B cell (primary cell): ENCODE measurements around the gene SHH. TPM values are rescaled to one million over a fixed set of nuclear protein-coding genes. Genes with fewer than 3 reads are reported as not detected.

Experiments
- ATAC-seq: fragments of 200-7000 bp; cut with Tn5 transposase; one replicate; pipeline ENCODE4 v1.10.0; 2021; ENCODE audit warnings: low read depth, mild to moderate bottlenecking, moderate number of reproducible peaks, moderate library complexity
- CTCF ChIA-PET: fragments of 350-600 bp; sonication (Branson Sonifier 250); formaldehyde crosslinking; loops from one replicate; lab custom pipeline; 2021; ENCODE audit warnings: antibody characterized with exemption, inconsistent platforms; lab: Charles Lee
- POLR2A ChIA-PET: fragments of 350-600 bp; sonication (Branson Sonifier 250); formaldehyde crosslinking; loops from one replicate; lab custom pipeline; 2021; ENCODE audit warnings: antibody characterized with exemption; lab: Charles Lee
- DNase-seq: peaks from one replicate; pipeline ENCODE4 v3.0.0; 2013
- H2AFZ ChIP-seq: 2 replicates; pipeline ENCODE4 v1.6.1; 2012; ENCODE audit warnings: mild to moderate bottlenecking, low read depth, low read length; ENCODE audit not compliant: insufficient read depth, poor library complexity, severe bottlenecking
- H3K27ac ChIP-seq, 2 donors: 1 replicate in 1 of 2; 2 replicates in 1 of 2; pipeline ENCODE4 v1.5.1; 2012 to 2013; ENCODE audit warnings: low read length in 2 of 2, mild to moderate bottlenecking in 2 of 2, moderate library complexity in 1 of 2
- H3K27me3 ChIP-seq, 4 experiments: fragments of 200-600 bp in 1 of 4; sonication (generic) in 1 of 4; replicated peaks in 1 of 4; 1 replicate in 2 of 4; 2 replicates in 2 of 4; pipeline versions ENCODE4 v1.6.1 to v1.7.0; 2013 to 2016; ENCODE audit warnings: low read length in 3 of 4, mild to moderate bottlenecking in 2 of 4, mixed read lengths in 1 of 4, moderate library complexity in 1 of 4; ENCODE audit not compliant: insufficient read depth in 4 of 4, control insufficient read depth in 3 of 4; ENCODE audit errors: control extremely low read depth in 1 of 4
- H3K36me3 ChIP-seq, 2 experiments: replicated peaks in 1 of 2; 1 replicate in 1 of 2; 2 replicates in 1 of 2; pipeline versions ENCODE4 v1.6.1 to v1.7.1; 2013; ENCODE audit warnings: low read length in 1 of 2; ENCODE audit not compliant: insufficient read depth in 2 of 2, control insufficient read depth in 1 of 2; ENCODE audit errors: control extremely low read depth in 1 of 2, extremely low read depth in 1 of 2
- H3K4me1 ChIP-seq, 2 donors: fragments of 200-600 bp in 1 of 2; sonication (generic) in 1 of 2; 1 replicate in 1 of 2; 2 replicates in 1 of 2; pipeline versions ENCODE4 v1.5.1 to v1.6.1; 2013 to 2017; ENCODE audit warnings: low read length in 2 of 2; ENCODE audit not compliant: control insufficient read depth in 2 of 2, insufficient read depth in 2 of 2
- H3K4me2 ChIP-seq: replicated peaks from 2 replicates; pipeline ENCODE3; 2012; ENCODE audit warnings: mild to moderate bottlenecking, low read depth, low read length; ENCODE audit not compliant: poor library complexity, severe bottlenecking
- H3K4me3 ChIP-seq, 5 experiments: fragments of 200-600 bp in 1 of 5; sonication (generic) in 1 of 5; 1 replicate in 3 of 5; 2 replicates in 2 of 5; pipeline versions ENCODE4 v1.5.1 to v1.7.0; 2011 to 2016; ENCODE audit warnings: low read length in 4 of 5, mild to moderate bottlenecking in 4 of 5, low read depth in 2 of 5, control low read depth in 1 of 5, moderate library complexity in 1 of 5; ENCODE audit not compliant: insufficient read depth in 1 of 5; ENCODE audit errors: control extremely low read depth in 1 of 5, extremely low read depth in 1 of 5
- H3K79me2 ChIP-seq: fragments of 200-600 bp; sonication (generic); one replicate; pipeline ENCODE4 v1.6.0; 2016; ENCODE audit warnings: low read length; ENCODE audit not compliant: control insufficient read depth, insufficient read depth
- H3K9ac ChIP-seq: fragments of 200-600 bp; sonication (generic); 2 replicates; pipeline ENCODE4 v1.6.1; 2017; ENCODE audit warnings: mild to moderate bottlenecking, low read length, moderate library complexity
- H3K9me3 ChIP-seq, 3 donors: one replicate each; pipeline versions ENCODE4 v1.6.1 to v1.7.1; 2013; ENCODE audit warnings: low read length in 2 of 3; ENCODE audit not compliant: control insufficient read depth in 2 of 3, insufficient read depth in 1 of 3; ENCODE audit errors: control extremely low read depth in 1 of 3
- H4K20me1 ChIP-seq: 2 replicates; pipeline ENCODE4 v1.6.0; 2012; ENCODE audit warnings: mild to moderate bottlenecking, low read length; ENCODE audit not compliant: insufficient read depth, control insufficient read depth, poor library complexity, severe bottlenecking
- H3K27ac Mint-ChIP-seq: one replicate; pipeline ENCODE4 v1.8.0; 2021; ENCODE audit warnings: mixed read lengths
- H3K27me3 Mint-ChIP-seq: one replicate; pipeline ENCODE4 v1.8.0; 2021; ENCODE audit warnings: mixed read lengths
- H3K4me1 Mint-ChIP-seq: one replicate; pipeline ENCODE4 v1.8.0; 2021; ENCODE audit warnings: mixed read lengths
- H3K4me3 Mint-ChIP-seq: one replicate; pipeline ENCODE4 v1.8.0; 2021; ENCODE audit warnings: mixed read lengths
- H3K9me3 Mint-ChIP-seq: one replicate; pipeline ENCODE4 v1.8.0; 2022; ENCODE audit warnings: mixed read lengths; ENCODE audit not compliant: insufficient read depth
- EZH2 ChIP-seq: IDR thresholded peaks from 2 replicates; pipeline ENCODE4 v1.6.1; 2012; ENCODE audit warnings: borderline replicate concordance, low read depth, mild to moderate bottlenecking, moderate library complexity, low read length; ENCODE audit not compliant: insufficient read depth, poor library complexity, severe bottlenecking
- WGBS: methylation state at CpG from one replicate; pipeline ENCODE4 v1.1.5; 2013; ENCODE audit warnings: missing lambda C conversion rate; ENCODE audit not compliant: insufficient coverage; 5-methylcytosine and 5-hydroxymethylcytosine counted together
- intact Hi-C: fragments of 100-400 bp; cut with micrococcal nuclease; formaldehyde crosslinking; loops from one replicate; pipeline ENCODE4 v1.10.0; 2022
- polyA minus RNA-seq: library from RNA; depleted of rRNA, polyadenylated mRNA; stranded (reverse); fragments of >200 nt; gene quantifications from 2 replicates; pipeline ENCODE4 v1.2.3, GENCODE V29; 2012
- polyA plus RNA-seq: library from polyadenylated mRNA; depleted of rRNA; stranded (reverse); fragments of >200 nt; gene quantifications from 2 replicates; pipeline ENCODE4 v1.2.3, GENCODE V29; 2012
- total RNA-seq, 2 donors: library from RNA; stranded (reverse); fragments of 120-200 nt in 1 of 2; gene quantifications; 1 replicate in 1 of 2; 2 replicates in 1 of 2; pipeline versions ENCODE4 v1.2.3 to v1.2.4, GENCODE V29; 2013 to 2022
- TF ChIP-seq, protein P1 (sequence below): fragments of 200-600 bp; IDR thresholded peaks from one replicate; pipeline ENCODE4 v1.8.0; 2022; ENCODE audit warnings: antibody characterized with exemption, mild to moderate bottlenecking

SHH gene
- total RNA-seq (not detected in 2 replicates), polyA plus RNA-seq (not detected in 2 replicates), polyA minus RNA-seq (not detected in 2 replicates)
- not detected for total RNA-seq (2013)

- no peaks in the 10 kb centered on the region for H3K79me2 ChIP-seq
- Mint-ChIP-seq H3K27me3 (peaks cover 59% of the 10 kb centered on the region), H3K4me3 (peak within 1 kb of the TSS; percentile 67), H3K27ac (peak within 1 kb of the TSS; percentile 50), H3K9me3 (no peaks in the 10 kb centered on the region), H3K4me1 (peaks cover 33% of the 10 kb centered on the region)
- ATAC-seq (no peak), DNase-seq (no peak)
- H3K4me2 ChIP-seq: peak within 1 kb of the TSS; percentile 41
- peak within 1 kb of the TSS; percentile 15 for H3K9ac ChIP-seq
- no peak within 1 kb of the TSS for H3K4me3 ChIP-seq
- H3K4me1 ChIP-seq: peaks cover 24 to 37% of the 10 kb centered on the region in 2 donors
- no peaks in the 10 kb centered on the region for H4K20me1 ChIP-seq
- intact Hi-C loops: no loop called here
- H3K27me3 ChIP-seq: peaks cover 0 to 73% (median 37%) of the 10 kb centered on the region in 4 experiments
- peak within 1 kb of the TSS; percentile 16 for H2AFZ ChIP-seq
- H3K9me3 ChIP-seq: peaks cover 0 to 23% (median 0%) of the 10 kb centered on the region in 3 donors
- POLR2A ChIA-PET: no interaction called here
- 3% methylated on average over 43 of the region's 53 CpGs for WGBS
- no peak within 1 kb of the TSS for H3K27ac ChIP-seq
- H3K36me3 ChIP-seq: no peaks in the 10 kb centered on the region
- TF ChIP-seq EZH2: no peak
- TF ChIP-seq, protein P1, sequence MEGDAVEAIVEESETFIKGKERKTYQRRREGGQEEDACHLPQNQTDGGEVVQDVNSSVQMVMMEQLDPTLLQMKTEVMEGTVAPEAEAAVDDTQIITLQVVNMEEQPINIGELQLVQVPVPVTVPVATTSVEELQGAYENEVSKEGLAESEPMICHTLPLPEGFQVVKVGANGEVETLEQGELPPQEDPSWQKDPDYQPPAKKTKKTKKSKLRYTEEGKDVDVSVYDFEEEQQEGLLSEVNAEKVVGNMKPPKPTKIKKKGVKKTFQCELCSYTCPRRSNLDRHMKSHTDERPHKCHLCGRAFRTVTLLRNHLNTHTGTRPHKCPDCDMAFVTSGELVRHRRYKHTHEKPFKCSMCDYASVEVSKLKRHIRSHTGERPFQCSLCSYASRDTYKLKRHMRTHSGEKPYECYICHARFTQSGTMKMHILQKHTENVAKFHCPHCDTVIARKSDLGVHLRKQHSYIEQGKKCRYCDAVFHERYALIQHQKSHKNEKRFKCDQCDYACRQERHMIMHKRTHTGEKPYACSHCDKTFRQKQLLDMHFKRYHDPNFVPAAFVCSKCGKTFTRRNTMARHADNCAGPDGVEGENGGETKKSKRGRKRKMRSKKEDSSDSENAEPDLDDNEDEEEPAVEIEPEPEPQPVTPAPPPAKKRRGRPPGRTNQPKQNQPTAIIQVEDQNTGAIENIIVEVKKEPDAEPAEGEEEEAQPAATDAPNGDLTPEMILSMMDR: no peak
- CTCF ChIA-PET: interaction anchor here (0.7 kb wide), 1 partner anchor 851 kb away, joined by 4 read pairs; no protein-coding TSS in a partner anchor
Observed at GRCh38 chr7:155811895-155812761, at the start of gene SHH. SHH (minus strand) TSS chr7:155812463; CDS start chr7:155812122, 341 bp downstream.

- H3K4me1 ChIP-seq: no peaks in the 10 kb centered on the region
- 75% methylated on average over 11 of the region's 11 CpGs for WGBS
- Mint-ChIP-seq H3K9me3 (no peaks in the 10 kb centered on the region), H3K4me1 (no peaks in the 10 kb centered on the region), H3K27me3 (peaks cover 7% of the 10 kb centered on the region), H3K4me3 (no peak overlapping the region), H3K27ac (no peak overlapping the region)
- POLR2A ChIA-PET: no interaction called here
- ATAC-seq (no peak), DNase-seq (no peak)
- no peaks in the 10 kb centered on the region for H3K79me2 ChIP-seq
- no peak overlapping the region for H3K27ac ChIP-seq
- no peaks in the 10 kb centered on the region for H3K27me3 ChIP-seq
- no peaks in the 10 kb centered on the region for H3K36me3 ChIP-seq
- H4K20me1 ChIP-seq: no peaks in the 10 kb centered on the region
- no peak overlapping the region for H3K9ac ChIP-seq
- no peak overlapping the region for H3K4me3 ChIP-seq
- intact Hi-C loops: no loop called here
- H3K9me3 ChIP-seq: no peaks in the 10 kb centered on the region
- TF ChIP-seq, protein P1: no peak
- TF ChIP-seq EZH2: no peak
- CTCF ChIA-PET: no interaction called here
- H2AFZ ChIP-seq: no peak overlapping the region
- no peak overlapping the region for H3K4me2 ChIP-seq
Observed at GRCh38 chr7:155861480-155861868, 49.2 kb upstream of the SHH start.
